ENCODE results near the gene CGGBP1.

Gene CGGBP1, protein sequence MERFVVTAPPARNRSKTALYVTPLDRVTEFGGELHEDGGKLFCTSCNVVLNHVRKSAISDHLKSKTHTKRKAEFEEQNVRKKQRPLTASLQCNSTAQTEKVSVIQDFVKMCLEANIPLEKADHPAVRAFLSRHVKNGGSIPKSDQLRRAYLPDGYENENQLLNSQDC

GRCh38 chr3:88058581-88059379, at the start of gene CGGBP1, which contains the start of gene ZNF654:
Gene CGGBP1, minus strand, starts transcription at chr3:88059005. Its CDS starts 3,029 bp downstream, at chr3:88055976.
Gene ZNF654, plus strand, starts transcription at chr3:88059255. Its CDS starts 65 bp downstream, at chr3:88059320.
- ATAC-seq, result peak; percentile 93 to 94

DNA sequence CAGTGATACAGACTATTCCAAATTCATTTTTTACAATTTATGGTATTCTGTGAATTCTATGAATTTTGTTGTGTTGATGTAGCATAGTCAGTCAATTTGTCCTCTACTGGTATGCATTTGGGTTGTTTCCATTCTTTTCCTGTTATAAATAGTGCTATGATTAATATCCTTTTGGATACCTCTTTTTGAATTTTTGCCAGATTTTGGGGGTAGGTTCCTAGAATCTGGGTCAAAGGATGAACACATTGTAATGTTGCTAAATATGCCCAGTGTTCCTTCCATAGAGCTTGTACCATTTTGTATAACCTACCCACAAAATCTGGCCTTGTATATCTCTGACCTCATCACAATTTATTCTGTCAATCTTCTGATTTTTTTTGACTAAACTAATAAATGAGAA, 46.5 kb upstream of the CGGBP1 start:
- ATAC-seq, result no peak

GRCh38 chr3:88101142-88101541, 42.3 kb upstream of the CGGBP1 start:
- no peak for ATAC-seq

GRCh38 chr3:88093266-88093665, 34.5 kb upstream of the CGGBP1 start:
- no peak for ATAC-seq

GRCh38 chr3:88092270-88092669, 33.5 kb upstream of the CGGBP1 start:
- ATAC-seq, result no peak

GRCh38 chr3:88090681-88091080, 31.9 kb upstream of the CGGBP1 start:
- ATAC-seq, result no peak

DNA sequence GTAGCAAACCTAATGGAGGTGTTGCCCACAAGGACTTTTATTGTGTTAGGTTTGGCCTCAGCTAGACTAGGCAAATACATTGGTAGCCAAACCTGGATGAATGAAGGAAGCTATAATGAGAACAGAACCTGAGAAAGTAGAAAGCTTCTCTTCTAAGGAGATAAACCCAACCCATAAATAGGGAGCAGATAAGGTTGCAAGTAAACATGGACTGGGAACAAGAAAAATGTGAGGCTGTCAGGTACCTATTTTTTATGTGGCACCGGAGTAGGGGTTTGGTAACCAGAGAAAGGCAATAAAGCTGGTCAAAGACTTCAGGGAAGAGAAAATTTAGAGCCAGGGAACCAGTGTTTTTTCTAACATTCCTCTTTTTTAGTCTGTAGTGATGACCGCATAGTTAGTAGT, 25.3 kb upstream of the CGGBP1 start:
- no peak for ATAC-seq

DNA sequence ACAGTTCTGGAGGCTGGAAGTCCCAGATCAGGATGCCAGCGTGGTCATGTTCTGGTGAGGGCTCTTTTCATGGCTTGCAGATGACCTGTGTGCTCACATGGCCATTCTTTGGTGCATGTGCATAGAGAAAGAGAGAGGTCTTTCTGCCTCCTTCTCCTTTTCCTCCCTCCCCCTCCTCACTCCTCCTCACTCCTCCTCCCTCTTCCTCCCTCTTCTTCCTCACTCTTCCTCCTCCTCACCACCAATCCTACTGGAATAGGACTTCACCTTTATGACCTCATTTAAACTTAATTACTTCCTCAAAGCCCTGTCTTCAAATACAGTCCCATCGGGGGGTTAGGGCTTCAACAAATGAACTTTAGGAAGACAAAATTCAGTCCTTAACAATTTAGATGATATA, 24.0 kb upstream of the CGGBP1 start:
- no peak for ATAC-seq

- ATAC-seq, result no peak
Observed at GRCh38 chr3:88078932-88079331, 20.1 kb upstream of the CGGBP1 start.

DNA sequence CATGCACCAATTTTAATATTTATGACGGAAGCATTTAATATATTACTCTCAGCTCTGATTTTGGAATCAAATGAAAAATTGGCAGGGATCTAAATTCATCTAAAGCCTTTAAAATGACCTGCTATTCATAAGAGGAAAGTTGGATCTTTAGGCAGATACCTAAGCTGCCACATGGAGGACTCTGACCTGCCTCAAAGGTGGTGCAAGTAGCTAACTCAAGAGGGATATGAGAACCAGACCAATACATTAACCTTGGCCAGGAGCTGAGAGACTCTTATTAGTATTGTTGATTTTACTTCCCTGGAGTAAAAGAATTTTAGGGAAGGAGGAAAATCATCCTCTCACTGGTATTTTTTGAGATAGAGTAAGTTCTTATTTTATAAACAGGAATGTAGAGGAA, 17.9 kb upstream of the CGGBP1 start:
- ATAC-seq, result no peak

DNA sequence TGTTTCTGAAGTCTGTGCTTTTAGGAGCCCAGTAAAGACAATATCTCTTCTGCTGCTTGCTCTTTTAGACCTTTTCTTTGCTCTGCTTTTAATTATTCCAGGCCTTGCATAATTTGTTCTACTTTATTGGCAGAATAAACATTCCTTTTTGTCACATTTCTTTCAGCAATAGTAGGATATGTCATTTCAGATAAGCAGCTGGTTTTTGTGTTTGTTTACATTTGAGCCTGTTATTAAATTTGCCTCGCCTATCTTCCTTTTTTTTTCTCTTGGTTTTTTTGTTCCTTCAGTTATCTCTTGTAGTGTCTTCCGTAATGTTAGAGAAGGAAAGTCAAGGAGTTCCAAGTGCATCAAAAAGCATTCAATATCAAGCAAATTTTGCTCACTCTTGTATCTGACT, 16.7 kb upstream of the CGGBP1 start:
- no peak for ATAC-seq

GRCh38 chr3:88075072-88075471, 16.3 kb upstream of the CGGBP1 start:
- ATAC-seq, result no peak

DNA sequence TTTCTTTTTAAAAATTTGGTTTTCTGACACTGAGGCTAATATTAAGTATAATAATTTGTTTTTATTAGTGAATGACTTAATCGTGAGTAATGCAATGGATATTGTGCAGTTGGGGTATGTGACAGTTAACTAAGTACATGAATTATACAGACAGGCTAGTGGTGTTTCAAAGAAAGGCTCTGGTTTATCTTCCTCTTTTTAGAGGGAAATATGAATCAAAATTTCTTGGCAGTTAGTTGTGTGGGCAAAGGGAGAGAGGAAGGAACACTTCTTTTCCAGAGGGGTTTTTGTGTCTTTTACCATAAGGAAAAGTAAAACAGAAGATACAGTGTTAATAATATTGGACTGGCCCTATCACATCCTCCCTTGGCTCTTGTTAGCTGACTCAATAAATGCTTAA, 2.9 kb upstream of the CGGBP1 start:
- ATAC-seq, result no peak

DNA sequence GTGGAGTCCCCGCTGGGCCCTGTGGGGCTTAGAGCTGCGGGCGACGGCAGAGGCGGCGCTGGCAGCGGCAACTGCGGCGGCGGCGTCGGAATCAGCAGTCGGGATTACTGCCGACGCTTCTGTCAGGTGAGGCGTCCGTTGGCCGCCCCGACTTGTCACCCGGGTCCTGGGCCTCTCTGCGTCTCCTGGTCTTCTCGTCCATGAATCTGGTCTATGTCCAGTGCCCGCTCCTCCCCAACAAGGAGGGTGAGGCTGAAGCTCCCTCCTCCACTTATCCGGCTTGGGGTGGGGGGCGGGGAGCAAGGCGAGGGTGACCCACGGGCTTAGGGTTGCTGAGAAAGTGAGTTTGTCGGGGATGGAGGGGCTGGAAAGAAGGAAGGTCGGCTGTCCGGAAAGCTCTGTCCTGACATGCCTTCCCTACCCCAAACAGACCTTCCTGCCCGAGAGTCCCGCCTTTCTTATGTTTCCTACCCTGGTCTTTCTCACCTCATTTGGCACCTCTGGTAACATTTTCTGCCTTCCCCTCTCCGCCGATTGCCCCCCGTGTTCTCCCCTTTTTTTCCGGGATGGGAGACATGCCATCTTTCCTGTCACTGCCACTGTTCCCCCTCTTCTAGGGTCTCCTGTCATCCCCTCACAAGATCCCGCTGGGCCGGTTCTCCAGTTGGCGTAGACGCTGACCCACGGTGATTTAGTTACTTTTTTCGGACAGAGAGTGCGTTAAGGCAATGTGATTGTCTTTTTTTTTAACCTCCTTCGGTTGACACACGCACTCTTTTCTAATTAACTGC, 770 bp upstream of the CGGBP1 start:
- ATAC-seq, result peak in 1 of 2 donors; percentile 7

- peak in 1 of 2 donors; percentile 3 for ATAC-seq
Observed at GRCh38 chr3:88058306-88058580, 562 bp downstream of the CGGBP1 start.

- ATAC-seq, result no peak
Observed at GRCh38 chr3:88057630-88058305, 1.0 kb downstream of the CGGBP1 start.

DNA sequence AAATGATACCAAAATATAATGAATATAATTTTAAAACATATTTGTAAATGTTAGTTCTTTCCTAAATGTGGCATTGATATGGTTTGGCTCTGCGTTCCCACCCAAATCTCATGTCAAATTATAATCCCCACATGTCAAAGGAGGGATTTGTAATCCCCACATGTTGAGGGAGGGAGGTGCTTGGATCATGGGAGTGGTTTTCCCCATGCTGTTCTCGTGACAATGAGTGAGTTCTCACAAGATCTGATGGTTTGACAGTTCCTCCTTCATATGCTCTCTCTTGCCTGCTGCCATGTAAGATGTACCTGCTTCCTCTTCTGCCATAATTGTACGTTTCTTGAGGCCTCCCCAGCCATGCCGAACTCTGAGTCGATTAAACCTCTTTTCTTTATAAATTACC, 12.0 kb downstream of the CGGBP1 start:
- ATAC-seq, result no peak

DNA sequence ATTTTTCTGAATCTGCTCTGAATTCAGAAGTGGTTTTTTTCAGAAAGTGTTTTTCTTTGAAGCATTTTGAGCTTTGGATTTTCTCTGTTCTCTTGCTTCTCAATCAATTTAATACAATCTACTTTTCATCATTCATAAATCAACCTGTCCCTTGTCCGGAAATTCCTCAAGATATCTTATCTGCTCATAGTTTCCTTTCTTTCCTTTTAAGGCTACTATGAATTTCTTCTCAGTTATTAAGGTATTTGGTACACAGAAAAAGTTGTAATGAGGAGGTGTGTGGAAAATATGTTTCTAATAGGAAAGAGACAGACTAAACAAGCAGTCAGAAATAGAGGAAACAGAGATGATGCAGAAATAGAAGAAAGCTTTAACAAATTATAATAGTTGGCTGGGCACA, 14.4 kb downstream of the CGGBP1 start:
- ATAC-seq, result no peak

DNA sequence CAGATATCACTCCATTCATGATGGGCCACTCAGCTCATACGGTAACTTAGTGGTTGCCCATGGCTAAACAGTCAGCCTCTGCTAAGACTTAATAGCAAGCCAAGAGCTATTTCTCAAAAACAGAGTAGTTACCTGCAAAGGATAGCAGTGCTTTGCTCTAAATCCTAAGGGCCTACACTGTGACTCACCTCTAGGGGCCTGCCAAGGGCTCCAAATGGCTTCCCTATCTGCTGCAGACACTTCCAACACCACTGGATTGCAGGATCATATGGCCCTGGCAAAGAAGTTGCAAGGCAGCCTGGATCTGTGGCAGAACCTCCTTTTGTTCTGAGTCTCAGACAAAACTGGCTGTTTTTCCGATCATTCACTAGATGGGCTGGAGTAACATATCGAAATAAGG, 17.8 kb downstream of the CGGBP1 start:
- no peak for ATAC-seq

GRCh38 chr3:88040529-88040928, 18.3 kb downstream of the CGGBP1 start:
- no peak for ATAC-seq

- no peak for ATAC-seq
Observed at GRCh38 chr3:88038566-88038965, 20.2 kb downstream of the CGGBP1 start.

GRCh38 chr3:88036221-88036620, 22.6 kb downstream of the CGGBP1 start:
- ATAC-seq, result no peak
